Activated CD4-positive, alpha-beta memory T cell treated with anti-CD3 and anti-CD28 coated beads, Interleukin-2, amount 10 ng/mL, durations not matched to agents 7 days and 5 days (primary cell): ENCODE measurements around the gene TSNAX. TPM values are rescaled to one million over a fixed set of nuclear protein-coding genes. Genes with fewer than 3 reads are reported as not detected.

Experiments
- CTCF ChIA-PET: fragments of 350-600 bp; sonication (Branson Sonifier 250); formaldehyde crosslinking; loops from one replicate; lab custom pipeline; 2021; ENCODE audit warnings: antibody characterized with exemption, inconsistent platforms; lab: Charles Lee
- POLR2A ChIA-PET: fragments of 350-600 bp; sonication (Branson Sonifier 250); formaldehyde crosslinking; loops from one replicate; lab custom pipeline; 2021; ENCODE audit warnings: antibody characterized with exemption; lab: Charles Lee
- DNase-seq: peaks from one replicate; pipeline ENCODE4 v3.0.0-alpha.2; 2020
- H3K27ac Mint-ChIP-seq: one replicate; pipeline ENCODE4 v1.8.0; 2021; ENCODE audit warnings: mild to moderate bottlenecking, mixed read lengths
- H3K27me3 Mint-ChIP-seq: one replicate; pipeline ENCODE4 v1.8.0; 2021; ENCODE audit warnings: mixed read lengths
- H3K36me3 Mint-ChIP-seq: one replicate; pipeline ENCODE4 v1.8.0; 2021; ENCODE audit warnings: low read depth, mixed read lengths
- H3K4me1 Mint-ChIP-seq: one replicate; pipeline ENCODE4 v1.8.0; 2021; ENCODE audit warnings: mixed read lengths
- H3K4me3 Mint-ChIP-seq: one replicate; pipeline ENCODE4 v1.8.0; 2021; ENCODE audit warnings: mild to moderate bottlenecking, mixed read lengths
- H3K9me3 Mint-ChIP-seq: one replicate; pipeline ENCODE4 v1.8.0; 2021; ENCODE audit warnings: mixed read lengths
- total RNA-seq, 2 experiments: library from RNA; stranded (reverse); gene quantifications; one replicate each; pipeline ENCODE4 v1.2.3, GENCODE V29; 2021

Gene TSNAX, protein sequence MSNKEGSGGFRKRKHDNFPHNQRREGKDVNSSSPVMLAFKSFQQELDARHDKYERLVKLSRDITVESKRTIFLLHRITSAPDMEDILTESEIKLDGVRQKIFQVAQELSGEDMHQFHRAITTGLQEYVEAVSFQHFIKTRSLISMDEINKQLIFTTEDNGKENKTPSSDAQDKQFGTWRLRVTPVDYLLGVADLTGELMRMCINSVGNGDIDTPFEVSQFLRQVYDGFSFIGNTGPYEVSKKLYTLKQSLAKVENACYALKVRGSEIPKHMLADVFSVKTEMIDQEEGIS
- total RNA-seq, result 10 to 100 TPM; 44.4 to 48.7 TPM

DNA sequence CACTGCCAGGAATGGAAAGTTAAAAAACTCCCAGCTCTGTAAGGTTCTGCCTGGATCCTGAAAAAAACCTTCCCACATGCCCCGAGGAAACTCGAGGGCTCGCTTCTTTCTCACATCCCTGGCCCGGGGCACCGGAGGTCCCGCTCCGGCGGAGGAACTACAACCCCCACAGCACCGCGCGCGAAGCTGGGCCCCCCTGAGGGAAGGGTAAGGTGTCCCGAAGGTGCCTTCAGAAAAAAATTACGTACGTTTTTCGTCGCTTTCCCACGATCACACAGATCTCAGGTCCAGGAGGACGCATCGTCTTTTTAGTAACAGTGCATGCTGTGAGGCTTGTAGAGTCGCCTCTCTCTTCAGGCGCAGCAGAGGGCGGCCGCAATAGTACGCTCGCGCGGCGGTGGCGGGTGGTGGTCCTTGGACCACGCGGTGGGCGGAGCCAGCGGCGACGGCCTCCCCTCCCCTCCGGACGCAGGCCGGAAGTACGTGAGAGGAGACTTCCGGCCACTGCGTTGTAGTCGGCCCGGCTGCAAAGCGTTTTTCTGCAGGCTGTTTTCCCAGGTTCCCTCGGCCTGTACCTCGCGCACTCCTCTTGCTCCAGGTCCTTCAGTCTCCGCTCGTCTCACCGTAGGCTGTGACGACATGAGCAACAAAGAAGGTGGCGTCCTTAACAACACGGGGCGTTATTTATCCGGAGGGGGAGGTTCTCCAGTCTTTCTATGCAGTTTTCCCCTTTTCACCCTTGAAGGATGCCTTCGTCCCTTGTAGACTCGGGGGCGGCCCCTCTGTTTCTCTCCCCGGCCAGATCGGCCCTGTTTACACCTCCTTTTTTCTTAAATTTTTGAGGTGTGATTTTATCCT, at the start of gene TSNAX:
Gene TSNAX, plus strand, starts transcription at position 498 of the 858 bp plus-strand sequence. Its CDS starts 142 bp downstream, at position 640.
- H3K9me3 Mint-ChIP-seq, result no peaks in the 10 kb centered on the region
- H3K36me3 Mint-ChIP-seq, result peaks cover 33% of the 10 kb centered on the region
- POLR2A ChIA-PET, result interaction anchor here (0.8 to 2.6 kb wide), 7 partner anchors 98 to 549 kb away, joined by 3 to 21 read pairs (median 5); partner anchors contain the start of genes ARV1, DISC1, EGLN1 and EXOC8
- H3K27ac Mint-ChIP-seq, result peak within 1 kb of the TSS; percentile 95
- H3K4me1 Mint-ChIP-seq, result peaks cover 39% of the 10 kb centered on the region
- no peaks in the 10 kb centered on the region for H3K27me3 Mint-ChIP-seq
- H3K4me3 Mint-ChIP-seq, result peak within 1 kb of the TSS; percentile 93
- DNase-seq, result peak; percentile 91
- CTCF ChIA-PET, result interaction anchor here (1.2 to 1.3 kb wide), 2 partner anchors 19 to 191 kb away, joined by 4 read pairs; partner anchors contain the start of genes EXOC8 and SPRTN

DNA sequence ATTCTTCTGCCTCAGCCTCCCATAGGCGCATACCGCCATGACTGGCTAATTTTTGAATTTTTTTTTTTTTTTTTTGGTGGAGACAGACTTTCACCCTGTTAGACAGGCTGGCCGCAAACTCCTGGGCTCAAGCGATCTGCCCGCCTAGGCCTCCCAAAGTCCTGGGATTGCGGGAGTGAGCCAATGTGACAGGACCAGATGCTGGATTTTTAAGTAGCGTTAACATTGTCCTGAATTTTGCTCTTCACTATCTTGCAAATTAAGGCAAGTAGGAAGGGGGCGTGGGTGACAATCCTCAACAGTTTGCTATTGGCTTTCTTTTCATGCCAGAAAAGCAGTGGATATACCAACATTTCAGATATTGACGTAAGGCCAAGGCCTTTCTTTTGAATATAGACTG, 49.7 kb upstream of the TSNAX start:
- Mint-ChIP-seq H3K27me3 (peaks cover 20% of the 10 kb centered on the region), H3K4me1 (no peaks in the 10 kb centered on the region), H3K36me3 (no peaks in the 10 kb centered on the region), H3K4me3 (no peak overlapping the region), H3K9me3 (no peaks in the 10 kb centered on the region), H3K27ac (no peak overlapping the region)
- CTCF ChIA-PET, result no interaction called here
- DNase-seq, result no peak
- POLR2A ChIA-PET, result no interaction called here

DNA sequence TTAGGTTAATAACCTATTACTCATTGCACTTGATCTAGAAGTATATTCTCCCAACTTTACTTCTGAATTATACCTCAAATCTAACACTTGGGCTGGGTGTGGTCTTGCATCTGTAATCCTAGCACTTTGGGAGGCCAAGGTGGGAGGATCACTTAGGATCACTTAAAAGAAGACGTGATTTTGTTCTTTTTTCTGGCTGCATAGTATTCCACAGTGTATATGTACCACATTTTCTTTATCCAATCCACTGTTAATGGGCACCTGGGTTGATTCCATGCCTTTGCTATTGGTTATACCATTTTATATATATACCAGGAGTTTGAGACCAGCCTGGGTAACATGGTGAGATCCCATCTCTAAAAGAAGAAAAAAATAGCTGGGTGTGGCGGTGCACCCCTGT, 48.5 kb upstream of the TSNAX start:
- no peak for DNase-seq
- Mint-ChIP-seq H3K4me1 (no peaks in the 10 kb centered on the region), H3K27me3 (peaks cover 13% of the 10 kb centered on the region), H3K4me3 (no peak overlapping the region), H3K27ac (no peak overlapping the region), H3K36me3 (no peaks in the 10 kb centered on the region), H3K9me3 (no peaks in the 10 kb centered on the region)
- POLR2A ChIA-PET, result no interaction called here
- CTCF ChIA-PET, result no interaction called here

DNA sequence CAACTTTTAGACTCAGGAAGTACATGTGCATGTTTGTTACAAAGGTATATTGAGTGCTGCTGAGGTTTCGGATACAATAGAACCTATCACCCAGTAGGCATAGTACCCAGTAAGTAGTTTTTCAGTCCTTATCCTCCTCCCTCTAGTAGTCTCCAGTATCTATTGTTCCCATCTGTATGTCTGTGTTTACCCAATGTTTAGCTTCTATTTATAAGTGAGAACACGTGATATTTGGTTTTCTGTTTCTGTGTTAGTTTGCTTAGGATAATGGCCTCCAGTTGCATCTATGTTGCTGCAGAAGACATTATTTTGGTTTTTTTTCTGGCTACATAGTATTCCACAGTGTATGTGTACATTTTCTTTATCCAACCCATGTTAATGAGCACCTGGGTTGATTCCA, 47.2 kb upstream of the TSNAX start:
- no peak for DNase-seq
- Mint-ChIP-seq H3K4me1 (no peaks in the 10 kb centered on the region), H3K27me3 (peaks cover 13% of the 10 kb centered on the region), H3K9me3 (no peaks in the 10 kb centered on the region), H3K27ac (no peak overlapping the region), H3K36me3 (no peaks in the 10 kb centered on the region), H3K4me3 (no peak overlapping the region)
- POLR2A ChIA-PET, result no interaction called here
- CTCF ChIA-PET, result no interaction called here

DNA sequence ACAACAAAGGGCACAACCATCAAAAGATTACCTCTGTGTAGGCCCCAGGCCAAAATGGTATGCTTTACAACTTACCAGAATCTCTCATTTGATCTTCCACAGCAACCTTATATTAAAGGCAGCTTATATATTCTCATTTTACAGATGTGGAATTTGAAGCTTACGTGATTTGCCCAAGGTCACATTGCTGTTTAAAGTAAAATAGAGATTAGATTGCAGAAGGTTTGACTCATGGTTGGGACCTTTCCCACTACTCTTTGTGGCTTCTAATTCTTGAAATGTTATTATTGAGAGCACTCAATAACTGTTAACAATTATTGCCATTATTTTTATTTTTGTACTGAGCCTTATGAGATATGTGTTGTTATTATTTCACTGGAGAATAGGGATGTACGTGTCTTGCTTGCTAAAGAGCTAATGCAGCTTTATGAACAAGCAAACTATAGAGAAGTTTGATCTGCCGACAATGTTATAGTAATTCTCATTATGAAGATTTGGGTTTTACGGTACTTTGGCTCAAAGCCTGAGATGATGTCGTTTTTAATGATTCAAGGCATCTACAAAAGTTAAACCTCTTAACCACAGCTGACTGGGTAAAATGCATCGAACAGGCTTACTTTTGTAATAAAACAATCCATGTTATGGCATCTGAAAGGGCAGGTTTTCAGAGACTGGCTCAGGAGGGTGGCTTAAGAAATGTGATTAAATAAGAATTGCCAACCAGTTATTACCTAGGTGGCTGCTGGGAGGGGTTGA, 43.3 kb upstream of the TSNAX start:
- H3K36me3 Mint-ChIP-seq, result no peaks in the 10 kb centered on the region
- H3K4me1 Mint-ChIP-seq, result no peaks in the 10 kb centered on the region
- peaks cover 24% of the 10 kb centered on the region for H3K27me3 Mint-ChIP-seq
- ChIA-PET POLR2A (interaction anchor here (0.7 kb wide), 1 partner anchor 93 kb away, joined by 3 read pairs; no protein-coding TSS in a partner anchor), CTCF (no interaction called here)
- no peak overlapping the region for H3K27ac Mint-ChIP-seq
- H3K9me3 Mint-ChIP-seq, result no peaks in the 10 kb centered on the region
- no peak for DNase-seq
- no peak overlapping the region for H3K4me3 Mint-ChIP-seq

- Mint-ChIP-seq H3K9me3 (no peaks in the 10 kb centered on the region), H3K36me3 (no peaks in the 10 kb centered on the region), H3K27ac (no peak overlapping the region), H3K27me3 (peaks cover 20% of the 10 kb centered on the region), H3K4me1 (no peaks in the 10 kb centered on the region), H3K4me3 (no peak overlapping the region)
- DNase-seq, result no peak
- CTCF ChIA-PET, result interaction anchor here (0.6 kb wide), 1 partner anchor 20 kb away, joined by 3 read pairs; no protein-coding TSS in a partner anchor
- POLR2A ChIA-PET, result no interaction called here
These were observed 41.5 kb upstream of the TSNAX start for GRCh38 chr1:231487019-231487418.

DNA sequence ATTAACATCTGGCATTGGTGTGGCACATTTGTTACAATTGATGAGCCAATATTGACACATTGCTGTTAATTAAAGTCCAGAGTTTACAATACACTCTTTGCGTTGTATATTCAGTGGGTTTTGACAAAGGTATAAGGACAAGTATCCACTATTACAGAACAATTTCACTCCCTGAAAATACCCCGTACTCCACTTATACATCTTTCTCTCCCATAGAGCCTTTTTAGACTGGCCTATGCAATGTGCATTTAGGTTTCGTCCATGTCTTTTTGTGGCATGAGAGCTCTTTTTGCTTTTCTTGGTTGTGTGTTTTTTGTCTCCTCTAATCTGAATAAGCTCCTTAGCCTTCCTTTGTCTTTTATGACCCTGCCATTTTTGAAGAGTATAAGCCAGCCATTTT, 40.6 kb upstream of the TSNAX start:
- ChIA-PET POLR2A (no interaction called here), CTCF (interaction anchor here (0.6 kb wide), 1 partner anchor 19 kb away, joined by 3 read pairs; no protein-coding TSS in a partner anchor)
- Mint-ChIP-seq H3K36me3 (no peaks in the 10 kb centered on the region), H3K27ac (no peak overlapping the region), H3K4me3 (no peak overlapping the region), H3K27me3 (peaks cover 18% of the 10 kb centered on the region), H3K4me1 (no peaks in the 10 kb centered on the region), H3K9me3 (no peaks in the 10 kb centered on the region)
- DNase-seq, result no peak

GRCh38 chr1:231493421-231494185, 34.9 kb upstream of the TSNAX start:
- peaks cover 10% of the 10 kb centered on the region for H3K27me3 Mint-ChIP-seq
- no peak overlapping the region for H3K4me3 Mint-ChIP-seq
- peaks cover 12% of the 10 kb centered on the region for H3K9me3 Mint-ChIP-seq
- CTCF ChIA-PET, result no interaction called here
- POLR2A ChIA-PET, result no interaction called here
- no peak overlapping the region for H3K27ac Mint-ChIP-seq
- peaks cover 3% of the 10 kb centered on the region for H3K4me1 Mint-ChIP-seq
- no peak for DNase-seq
- H3K36me3 Mint-ChIP-seq, result no peaks in the 10 kb centered on the region

DNA sequence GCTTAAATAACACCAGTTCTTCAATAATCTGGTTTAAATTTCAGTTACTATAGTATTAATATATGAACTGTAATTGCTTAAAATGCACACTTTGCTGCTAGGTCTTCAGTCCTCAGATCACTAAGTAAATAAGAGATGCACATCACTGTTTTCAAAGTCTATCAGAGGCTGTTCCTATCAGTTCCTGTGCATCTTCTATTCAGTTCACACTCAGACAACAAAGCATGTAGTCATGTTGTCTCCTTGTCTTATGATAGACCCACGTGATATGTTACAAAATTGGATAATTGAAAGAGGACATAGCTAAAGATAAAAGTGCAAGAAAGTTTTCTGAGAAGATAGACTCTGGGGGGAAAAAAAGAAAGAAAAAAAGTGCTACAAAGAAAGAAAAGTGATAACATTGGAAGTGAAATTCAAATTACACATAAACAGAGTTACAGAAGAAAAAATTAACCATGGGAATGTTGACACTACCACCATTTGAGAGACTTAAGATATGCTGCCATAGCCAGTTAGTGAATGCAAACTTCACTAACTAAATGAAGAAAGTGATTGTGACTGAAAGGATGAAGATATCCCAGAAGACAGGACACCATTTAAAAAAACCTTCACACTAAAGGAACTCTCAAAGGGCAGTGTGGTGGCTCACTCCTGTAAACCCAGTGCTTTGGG, 33.9 kb upstream of the TSNAX start:
- Mint-ChIP-seq H3K27me3 (peaks cover 4% of the 10 kb centered on the region), H3K9me3 (peaks cover 20% of the 10 kb centered on the region), H3K4me3 (no peak overlapping the region), H3K4me1 (peaks cover 3% of the 10 kb centered on the region), H3K36me3 (no peaks in the 10 kb centered on the region), H3K27ac (no peak overlapping the region)
- no peak for DNase-seq
- ChIA-PET CTCF (no interaction called here), POLR2A (no interaction called here)

GRCh38 chr1:231497629-231498152, 30.8 kb upstream of the TSNAX start:
- ChIA-PET POLR2A (no interaction called here), CTCF (no interaction called here)
- H3K27ac Mint-ChIP-seq, result no peak overlapping the region
- peaks cover 3% of the 10 kb centered on the region for H3K4me1 Mint-ChIP-seq
- H3K36me3 Mint-ChIP-seq, result no peaks in the 10 kb centered on the region
- no peak overlapping the region for H3K4me3 Mint-ChIP-seq
- no peak for DNase-seq
- H3K27me3 Mint-ChIP-seq, result peaks cover 6% of the 10 kb centered on the region
- H3K9me3 Mint-ChIP-seq, result peaks cover 30% of the 10 kb centered on the region

GRCh38 chr1:231499148-231499763, 29.2 kb upstream of the TSNAX start:
- H3K36me3 Mint-ChIP-seq, result no peaks in the 10 kb centered on the region
- H3K4me1 Mint-ChIP-seq, result no peaks in the 10 kb centered on the region
- POLR2A ChIA-PET, result no interaction called here
- H3K9me3 Mint-ChIP-seq, result peaks cover 30% of the 10 kb centered on the region
- no peak overlapping the region for H3K27ac Mint-ChIP-seq
- H3K4me3 Mint-ChIP-seq, result no peak overlapping the region
- CTCF ChIA-PET, result no interaction called here
- H3K27me3 Mint-ChIP-seq, result peaks cover 8% of the 10 kb centered on the region
- no peak for DNase-seq
